Caco-2 (cell line): ENCODE results near the gene EPHB1. TPM values are rescaled to one million over a fixed set of nuclear protein-coding genes. Genes with fewer than 3 reads are reported as not detected.

Source experiments
- BruUV-seq: library from RNA; stranded (reverse); fragments of 400-500 nt; replicated peaks from 2 replicates; lab custom pipeline; 2021; lab: Mats Ljungman, UMichigan
- CTCF ChIA-PET: fragments of 300-600 bp; sonication (Branson Sonifier 250); formaldehyde crosslinking; loops from one replicate; lab custom pipeline; 2022; ENCODE audit warnings: antibody characterized with exemption; lab: Charles Lee
- POLR2A ChIA-PET: fragments of 300-600 bp; sonication (Branson Sonifier 250); formaldehyde crosslinking; loops from one replicate; lab custom pipeline; 2022; ENCODE audit warnings: antibody characterized with exemption; lab: Charles Lee
- DNase-seq, 2 experiments: peaks; one replicate each; pipeline versions ENCODE4 v3.0.0 to v3.0.0-alpha.2; 2020 to 2022
- H3K27me3 ChIP-seq: replicated peaks from 2 replicates; pipeline ENCODE4 v1.6.0; 2011; ENCODE audit warnings: low read length; ENCODE audit not compliant: control insufficient read depth, insufficient read depth
- H3K36me3 ChIP-seq: 2 replicates; pipeline ENCODE4 v1.5.1; 2011; ENCODE audit warnings: low read length; ENCODE audit not compliant: control insufficient read depth, insufficient read depth
- H3K4me1 ChIP-seq: fragments of 250-450 bp; sonication (Bioruptor Pico); 2 replicates; pipeline ENCODE4 v1.5.1; 2020; ENCODE audit warnings: mild to moderate bottlenecking
- H3K4me3 ChIP-seq: 2 replicates; pipeline ENCODE4 v1.5.1; 2011; ENCODE audit warnings: low read depth, mild to moderate bottlenecking, control low read depth, low read length
- H3K9me3 ChIP-seq: fragments of 250-450 bp; sonication (Bioruptor Pico); 2 replicates; pipeline ENCODE4 v1.5.1; 2020; ENCODE audit warnings: mild to moderate bottlenecking, moderate library complexity
- H3K27ac Mint-ChIP-seq: one replicate; pipeline ENCODE4 v1.8.0; 2022; ENCODE audit warnings: mixed read lengths; ENCODE audit not compliant: unreplicated experiment
- H3K27me3 Mint-ChIP-seq: one replicate; pipeline ENCODE4 v1.8.0; 2022; ENCODE audit warnings: mixed read lengths; ENCODE audit not compliant: insufficient read depth, unreplicated experiment
- H3K36me3 Mint-ChIP-seq: one replicate; pipeline ENCODE4 v1.8.0; 2022; ENCODE audit warnings: mild to moderate bottlenecking, mixed read lengths; ENCODE audit not compliant: insufficient read depth, unreplicated experiment
- H3K4me1 Mint-ChIP-seq: one replicate; pipeline ENCODE4 v1.8.0; 2022; ENCODE audit warnings: low read depth, mixed read lengths; ENCODE audit not compliant: unreplicated experiment
- H3K4me3 Mint-ChIP-seq: one replicate; pipeline ENCODE4 v1.8.0; 2022; ENCODE audit warnings: mild to moderate bottlenecking, moderate library complexity, mixed read lengths; ENCODE audit not compliant: unreplicated experiment
- H3K9me3 Mint-ChIP-seq: one replicate; pipeline ENCODE4 v1.8.0; 2022; ENCODE audit warnings: mixed read lengths; ENCODE audit not compliant: unreplicated experiment
- intact Hi-C: fragments of 100-400 bp; cut with micrococcal nuclease; formaldehyde crosslinking; loops from one replicate; pipeline ENCODE4 v1.10.0; 2022; ENCODE audit not compliant: unreplicated experiment
- total RNA-seq: library from RNA; stranded (reverse); gene quantifications from 2 replicates; pipeline ENCODE4 v1.2.3, GENCODE V29; 2022
- TF ChIP-seq, protein P1 (sequence below), 2 experiments: fragments of 200-600 bp in 1 of 2; IDR thresholded peaks; 1 replicate in 1 of 2; 2 replicates in 1 of 2; pipeline versions ENCODE4 v1.5.1 to v1.8.0; 2011 to 2022; ENCODE audit warnings: antibody characterized with exemption in 1 of 2, control low read depth in 1 of 2, inconsistent platforms in 1 of 2, low read depth in 1 of 2, low read length in 1 of 2, mild to moderate bottlenecking in 1 of 2, moderate library complexity in 1 of 2; ENCODE audit not compliant: insufficient read depth in 1 of 2, severe bottlenecking in 1 of 2, unreplicated experiment in 1 of 2

The EPHB1 gene
- total RNA-seq, 1 experiment from 2014 or later, result 2.3 TPM

DNA sequence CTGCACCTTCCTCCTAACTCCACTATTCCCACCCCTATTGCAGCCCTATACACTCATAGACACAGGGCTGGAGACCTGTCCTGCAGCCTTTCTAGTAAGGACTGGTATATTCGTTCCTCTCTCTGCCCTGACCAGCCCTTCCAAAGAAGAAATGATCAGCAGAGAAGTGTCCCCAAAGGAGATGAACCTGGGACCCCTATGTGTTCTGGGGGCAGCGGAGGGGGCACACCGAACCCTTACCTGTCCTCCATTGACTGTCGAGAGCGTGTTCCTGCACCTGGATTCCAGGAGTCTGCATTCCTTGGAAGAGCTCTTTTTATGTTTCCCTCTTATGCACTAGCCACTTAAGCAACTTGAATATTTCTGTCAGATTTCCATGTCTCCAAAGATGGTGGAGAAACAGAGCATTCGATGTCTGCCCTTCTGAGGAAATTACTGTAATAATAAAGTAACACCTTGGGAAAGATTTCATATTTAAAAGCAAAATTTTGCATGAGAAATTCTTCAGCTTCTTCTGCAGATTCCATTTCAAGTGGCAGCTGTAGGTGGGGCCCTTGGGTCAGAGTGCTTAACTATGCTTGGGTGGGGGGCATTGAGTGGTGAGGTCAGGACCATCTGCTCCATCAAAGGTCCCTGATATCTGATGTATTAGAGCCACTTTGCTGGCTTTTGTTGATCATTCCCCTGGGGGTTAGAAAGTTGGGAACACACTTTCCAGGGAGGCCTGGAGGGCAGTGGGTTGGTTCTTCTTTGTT, 6.3 kb downstream of the EPHB1 start:
- H3K27me3 ChIP-seq, result peaks cover 1% of the 10 kb centered on the region
- TF ChIP-seq, protein P1, sequence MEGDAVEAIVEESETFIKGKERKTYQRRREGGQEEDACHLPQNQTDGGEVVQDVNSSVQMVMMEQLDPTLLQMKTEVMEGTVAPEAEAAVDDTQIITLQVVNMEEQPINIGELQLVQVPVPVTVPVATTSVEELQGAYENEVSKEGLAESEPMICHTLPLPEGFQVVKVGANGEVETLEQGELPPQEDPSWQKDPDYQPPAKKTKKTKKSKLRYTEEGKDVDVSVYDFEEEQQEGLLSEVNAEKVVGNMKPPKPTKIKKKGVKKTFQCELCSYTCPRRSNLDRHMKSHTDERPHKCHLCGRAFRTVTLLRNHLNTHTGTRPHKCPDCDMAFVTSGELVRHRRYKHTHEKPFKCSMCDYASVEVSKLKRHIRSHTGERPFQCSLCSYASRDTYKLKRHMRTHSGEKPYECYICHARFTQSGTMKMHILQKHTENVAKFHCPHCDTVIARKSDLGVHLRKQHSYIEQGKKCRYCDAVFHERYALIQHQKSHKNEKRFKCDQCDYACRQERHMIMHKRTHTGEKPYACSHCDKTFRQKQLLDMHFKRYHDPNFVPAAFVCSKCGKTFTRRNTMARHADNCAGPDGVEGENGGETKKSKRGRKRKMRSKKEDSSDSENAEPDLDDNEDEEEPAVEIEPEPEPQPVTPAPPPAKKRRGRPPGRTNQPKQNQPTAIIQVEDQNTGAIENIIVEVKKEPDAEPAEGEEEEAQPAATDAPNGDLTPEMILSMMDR (IDR thresholded peaks at IDR 0.05; ENCODE audit: insufficient read depth in 1 of 2, low read depth in 1 of 2, low read length in 1 of 2, severe bottlenecking in 1 of 2, unreplicated experiment in 1 of 2), result no peak
- H3K9me3 ChIP-seq, result no peaks in the 10 kb centered on the region
- intact Hi-C loops, result no loop called here
- H3K4me1 Mint-ChIP-seq, result peaks cover 11% of the 10 kb centered on the region
- POLR2A ChIA-PET, result no interaction called here
- no peaks in the 10 kb centered on the region for H3K36me3 Mint-ChIP-seq
- CTCF ChIA-PET, result no interaction called here
- H3K36me3 ChIP-seq, result no peaks in the 10 kb centered on the region
- H3K9me3 Mint-ChIP-seq, result no peaks in the 10 kb centered on the region
- no peak overlapping the region for H3K4me3 Mint-ChIP-seq
- no peak overlapping the region for H3K27ac Mint-ChIP-seq
- no peaks in the 10 kb centered on the region for H3K4me1 ChIP-seq
- peaks cover 17% of the 10 kb centered on the region for H3K27me3 Mint-ChIP-seq
- DNase-seq, result no peak
- no TSS peak for BruUV-seq
- no peak overlapping the region for H3K4me3 ChIP-seq

DNA sequence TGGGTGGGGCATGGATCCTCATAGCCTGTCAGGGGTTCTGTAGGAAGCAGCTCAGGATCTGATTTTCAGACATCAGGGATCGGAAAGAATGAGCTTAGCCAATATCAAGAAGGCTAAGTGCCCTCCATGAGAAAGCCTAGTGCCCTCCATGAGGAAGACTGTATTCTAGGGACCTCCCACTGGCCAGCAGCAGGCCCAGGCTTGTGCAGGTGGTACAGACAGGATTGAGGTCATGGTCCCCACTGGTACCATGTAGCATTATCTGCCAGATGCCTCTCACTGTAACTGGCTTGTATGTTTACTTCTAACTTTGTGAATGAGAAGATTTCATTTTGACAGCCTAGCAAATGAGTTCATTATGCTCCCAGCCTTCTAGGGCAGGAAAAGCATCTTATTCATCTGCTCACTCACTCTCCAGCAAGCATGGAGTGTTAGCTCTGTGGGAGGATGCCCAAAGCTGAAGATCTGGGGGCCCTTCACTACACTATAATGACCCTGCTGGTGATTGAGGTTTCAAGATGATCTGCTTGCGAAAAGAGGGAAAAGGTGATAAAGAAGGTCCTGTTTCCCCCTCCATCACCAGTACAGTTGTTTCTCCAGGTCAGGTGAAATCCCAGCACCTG, 7.5 kb downstream of the EPHB1 start:
- H3K9me3 Mint-ChIP-seq, result no peaks in the 10 kb centered on the region
- no peaks in the 10 kb centered on the region for H3K9me3 ChIP-seq
- TF ChIP-seq, protein P1 (IDR thresholded peaks at IDR 0.05; ENCODE audit: insufficient read depth in 1 of 2, low read depth in 1 of 2, low read length in 1 of 2, severe bottlenecking in 1 of 2, unreplicated experiment in 1 of 2), result no peak
- no peak overlapping the region for H3K4me3 Mint-ChIP-seq
- no peak overlapping the region for H3K4me3 ChIP-seq
- ChIA-PET POLR2A (no interaction called here), CTCF (no interaction called here)
- DNase-seq, result no peak
- intact Hi-C loops, result no loop called here
- H3K4me1 ChIP-seq, result no peaks in the 10 kb centered on the region
- H3K27me3 Mint-ChIP-seq, result peaks cover 13% of the 10 kb centered on the region
- no peak overlapping the region for H3K27ac Mint-ChIP-seq
- no TSS peak for BruUV-seq
- H3K36me3 Mint-ChIP-seq, result no peaks in the 10 kb centered on the region
- no peaks in the 10 kb centered on the region; the same call in 1 of the 2 replicates for H3K27me3 ChIP-seq
- H3K4me1 Mint-ChIP-seq, result peaks cover 11% of the 10 kb centered on the region
- H3K36me3 ChIP-seq, result no peaks in the 10 kb centered on the region

DNA sequence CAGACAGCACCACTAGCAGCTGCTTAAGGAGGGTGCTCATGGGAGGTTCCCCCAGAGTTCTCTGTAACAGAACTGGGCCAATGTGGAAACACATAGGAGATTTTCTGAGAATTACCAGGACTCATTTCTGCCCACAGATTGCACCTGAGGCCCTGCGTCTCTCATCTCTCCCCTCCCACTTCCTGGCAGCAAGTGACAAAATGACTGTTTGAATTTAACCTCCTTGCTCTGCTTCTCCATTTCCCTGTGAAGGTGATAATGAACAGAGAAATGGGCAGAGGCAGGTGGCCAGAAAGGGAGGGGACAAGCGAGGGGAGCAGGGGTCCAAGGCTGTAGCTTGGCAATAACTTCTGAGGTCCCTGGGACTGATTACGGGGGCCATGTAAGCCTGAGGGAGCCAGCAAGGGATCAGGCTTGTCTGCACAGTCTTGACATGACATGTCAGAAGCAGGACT, 8.0 kb downstream of the EPHB1 start:
- POLR2A ChIA-PET, result no interaction called here
- no peak for DNase-seq
- Mint-ChIP-seq H3K9me3 (no peaks in the 10 kb centered on the region), H3K4me1 (peaks cover 11% of the 10 kb centered on the region), H3K36me3 (no peaks in the 10 kb centered on the region), H3K4me3 (no peak overlapping the region), H3K27ac (no peak overlapping the region), H3K27me3 (peaks cover 8% of the 10 kb centered on the region)
- TF ChIP-seq, protein P1 (IDR thresholded peaks at IDR 0.05; ENCODE audit: insufficient read depth in 1 of 2, low read depth in 1 of 2, low read length in 1 of 2, severe bottlenecking in 1 of 2, unreplicated experiment in 1 of 2), result no peak
- Histone ChIP-seq H3K9me3 (no peaks in the 10 kb centered on the region), H3K4me1 (no peaks in the 10 kb centered on the region), H3K36me3 (no peaks in the 10 kb centered on the region), H3K4me3 (no peak overlapping the region), H3K27me3 (no peaks in the 10 kb centered on the region; the same call in 1 of the 2 replicates)
- no TSS peak for BruUV-seq
- CTCF ChIA-PET, result no interaction called here
- intact Hi-C loops, result no loop called here
